Right forelimb (tissue), 1 donor: Measurements from ENCODE around the gene CNTFR.

Source experiments
- DNase-seq: peaks from one replicate; pipeline ENCODE4 v3.0.0-alpha.2; 2018

The CNTFR gene

DNA sequence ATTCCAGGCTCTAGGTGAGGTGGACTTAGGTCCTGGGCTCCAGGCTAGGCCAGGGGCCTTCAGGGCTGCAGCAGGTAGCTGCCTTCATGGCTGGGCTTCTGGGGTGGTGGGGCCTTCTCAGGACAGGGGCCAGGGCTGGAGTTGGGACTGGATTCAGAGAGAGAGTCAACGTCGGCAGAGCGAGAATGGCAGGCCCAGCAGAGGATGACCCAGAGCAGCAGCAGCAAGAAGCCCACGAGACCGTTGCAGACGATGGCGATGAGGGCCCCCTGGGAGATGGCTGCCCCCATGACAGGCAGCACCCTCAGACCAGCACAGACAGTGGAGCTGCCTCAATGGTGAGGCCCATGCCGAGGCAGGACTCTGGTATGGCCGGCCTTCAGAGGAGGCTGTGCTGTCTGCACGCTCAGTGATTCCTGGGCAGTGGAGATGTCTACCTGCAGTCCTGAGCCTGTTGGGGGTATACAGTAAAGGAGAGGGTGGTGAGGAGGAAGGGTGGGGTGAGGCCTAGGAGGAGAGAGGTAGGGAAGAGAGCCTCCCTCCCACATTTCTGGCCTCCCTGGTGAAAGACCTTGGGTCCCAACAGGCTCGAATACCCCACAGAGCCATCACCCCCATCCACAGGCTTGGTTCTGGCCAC, 68.0 kb downstream of the CNTFR start:
- DNase-seq, result no peak

DNA sequence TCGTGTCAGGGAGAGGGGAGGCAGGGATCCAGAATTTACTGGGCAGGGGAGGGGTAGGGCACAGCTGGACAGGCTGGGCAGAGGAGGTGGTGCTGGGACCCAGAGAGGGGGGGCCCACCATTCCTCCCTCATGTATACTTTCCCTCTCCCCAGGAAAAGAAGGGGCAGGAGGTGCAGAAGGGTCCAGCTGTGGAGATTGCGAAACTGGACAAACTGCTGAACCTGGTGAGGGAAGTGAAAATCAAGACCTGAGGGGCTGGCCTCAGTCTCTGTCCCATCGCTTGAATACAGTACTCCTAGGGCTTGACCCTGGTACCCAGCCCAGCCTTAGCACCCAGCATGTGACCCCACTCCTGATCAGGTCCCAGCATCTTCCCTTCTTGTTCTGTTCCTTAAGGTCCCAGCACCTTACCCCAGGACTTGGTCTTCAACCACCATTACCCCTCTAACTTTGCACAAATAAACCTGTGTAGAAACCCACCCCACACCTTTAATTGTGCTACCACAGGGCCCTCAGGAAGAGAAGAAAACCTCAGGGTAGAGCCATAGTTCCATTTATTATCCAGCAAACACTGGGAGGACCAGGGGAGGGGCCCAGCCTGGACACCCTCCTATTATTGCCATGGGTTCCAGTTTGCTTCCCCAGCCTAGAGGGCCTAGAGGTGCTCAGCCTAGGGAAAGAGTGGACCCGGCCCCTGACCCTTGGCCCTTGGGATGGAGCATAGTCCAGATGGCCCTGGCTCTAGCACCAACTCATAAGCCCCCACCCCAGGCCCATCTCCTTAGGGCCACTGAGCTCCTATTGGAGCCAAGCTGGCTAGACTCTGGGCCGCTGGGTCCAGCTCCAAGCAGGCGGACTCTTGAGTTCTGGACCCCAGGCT, 68.8 kb downstream of the CNTFR start:
- DNase-seq, result no peak

DNA sequence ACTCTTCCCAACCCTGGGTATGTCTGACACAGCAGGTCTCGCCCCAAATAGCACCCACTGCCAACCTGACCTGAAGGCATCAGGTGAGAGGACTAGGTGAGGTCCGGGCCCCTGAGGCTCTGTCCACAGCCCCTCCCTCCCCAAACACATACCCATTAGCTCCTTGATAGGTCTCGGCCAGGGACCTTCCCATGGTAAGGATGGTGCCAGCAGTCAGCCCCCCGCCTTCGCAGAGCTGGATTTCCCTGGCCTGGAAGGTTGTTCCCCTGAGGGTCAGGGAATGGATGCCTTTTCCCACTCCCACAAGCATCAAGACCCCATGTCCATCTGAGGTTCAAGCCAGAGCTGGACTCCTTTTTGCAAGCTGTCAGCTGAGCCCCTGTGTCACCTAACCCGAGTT, 69.4 kb downstream of the CNTFR start:
- DNase-seq, result no peak

DNA sequence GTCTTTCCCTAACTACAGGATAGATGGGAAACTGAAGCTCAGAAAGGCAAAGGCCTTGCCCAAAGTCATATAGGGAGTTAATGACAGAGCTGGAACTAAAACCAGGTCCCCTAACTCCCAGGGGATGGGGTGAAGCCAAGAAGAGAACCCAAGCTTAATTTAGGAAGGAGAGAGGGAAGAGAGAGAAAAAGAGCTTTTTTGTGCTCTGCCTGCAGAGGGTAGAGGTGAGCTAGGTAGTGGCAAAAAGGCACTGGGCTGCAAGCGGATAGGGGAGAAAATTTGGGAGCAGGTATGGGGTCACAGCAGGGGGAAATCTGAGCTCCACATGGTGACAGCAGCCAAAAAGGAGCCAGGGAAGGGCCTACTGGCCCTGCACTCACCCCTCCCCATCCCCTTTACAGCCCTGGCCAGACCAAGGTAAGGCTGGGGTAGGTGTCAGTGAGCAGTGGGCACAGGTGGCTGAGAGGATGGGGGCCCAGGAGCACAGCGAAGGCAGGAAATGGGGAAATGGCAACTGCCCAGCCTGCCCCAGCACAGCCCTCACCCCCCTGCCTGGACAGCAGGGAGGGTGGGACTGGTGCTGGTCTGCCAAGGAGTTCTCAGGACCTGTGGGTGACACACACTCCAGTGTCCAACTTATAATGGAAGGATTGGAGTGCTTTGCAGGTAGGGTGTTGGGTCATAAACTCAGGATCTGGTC, 70.1 kb downstream of the CNTFR start:
- DNase-seq, result no peak

DNA sequence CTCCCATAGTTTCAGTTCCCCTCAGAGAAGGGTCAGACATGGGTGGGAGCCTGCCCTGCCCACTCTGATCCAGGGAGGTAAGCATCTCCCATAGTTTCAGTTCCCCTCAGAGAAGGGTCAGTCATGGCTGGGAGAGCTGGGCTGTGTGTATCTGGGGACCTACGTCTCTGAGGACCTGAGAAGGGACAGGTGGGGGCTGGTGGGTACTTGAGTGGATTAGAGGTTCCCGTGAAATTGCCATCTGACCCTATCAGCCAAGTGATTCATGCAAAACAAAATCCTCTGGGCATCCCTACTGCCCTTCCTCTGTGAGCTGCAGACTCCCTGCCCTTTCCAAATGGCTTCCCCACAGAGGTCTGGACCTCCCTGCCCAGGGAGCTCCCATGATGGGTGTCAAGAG, 70.6 kb downstream of the CNTFR start:
- no peak for DNase-seq

DNA sequence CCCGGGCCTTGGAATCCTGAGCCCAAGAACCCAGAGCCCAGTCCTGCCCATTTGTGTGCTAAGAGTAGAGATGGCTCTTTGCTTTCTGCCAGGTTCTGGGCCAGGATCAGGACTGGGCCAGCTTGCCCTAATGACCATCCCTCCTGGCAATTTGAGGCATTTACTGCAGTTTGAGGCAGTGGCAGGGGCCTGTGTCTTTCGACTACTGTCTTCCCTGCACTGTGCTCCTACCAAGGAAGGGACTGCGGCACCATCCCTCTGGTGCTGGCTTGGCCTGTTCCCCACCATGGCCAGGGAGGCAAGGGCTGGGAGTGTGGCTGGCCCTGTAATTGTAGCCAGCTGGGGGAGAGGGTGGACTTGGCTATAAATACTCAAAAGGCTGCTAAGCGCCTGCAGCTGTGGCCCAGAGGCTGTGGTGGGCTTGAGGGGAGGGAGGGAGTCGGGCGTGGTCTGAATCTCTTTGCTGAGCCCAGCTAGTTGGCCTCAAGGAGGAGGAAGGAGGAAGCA, 71.4 kb downstream of the CNTFR start:
- DNase-seq, result peak; percentile 70

DNA sequence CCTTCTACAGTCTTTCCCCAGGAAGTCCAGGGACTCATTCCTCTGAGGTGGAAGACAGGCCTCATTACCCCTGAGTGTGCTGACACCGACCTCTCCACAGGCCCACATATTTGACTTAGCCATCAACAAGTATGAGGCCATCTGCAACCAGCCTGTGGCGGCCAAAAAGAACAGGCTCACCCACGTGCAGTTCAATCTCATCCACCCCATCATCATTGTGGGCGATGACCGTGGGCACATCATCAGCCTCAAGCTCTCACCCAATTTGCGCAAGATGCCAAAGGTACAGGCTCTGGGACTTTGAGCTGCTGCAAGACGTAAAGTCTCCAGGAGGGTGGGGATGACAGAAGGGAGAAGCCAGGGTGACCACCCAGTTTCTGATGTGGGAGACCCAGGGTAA, 72.3 kb downstream of the CNTFR start:
- DNase-seq, result no peak

DNA sequence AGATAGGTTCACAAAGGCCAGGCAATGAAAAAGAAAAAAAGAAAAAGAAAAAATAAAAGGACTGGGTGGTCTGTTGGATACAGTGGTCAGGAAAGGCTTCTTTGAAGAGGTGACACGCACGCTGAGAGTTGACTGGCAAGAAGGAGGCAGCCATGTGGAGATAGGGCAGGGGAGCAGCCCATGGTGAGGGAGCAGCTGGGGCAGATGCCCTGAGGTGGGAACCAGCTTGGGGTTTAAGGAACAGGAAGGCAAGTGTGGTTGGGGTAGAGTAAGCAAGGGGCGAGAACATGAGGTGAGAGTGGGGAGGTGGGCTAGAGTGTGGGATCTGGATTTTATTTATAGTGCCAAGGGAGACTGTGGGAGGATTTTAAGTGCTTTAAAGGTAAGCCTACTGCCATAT, 73.6 kb downstream of the CNTFR start:
- DNase-seq, result no peak

DNA sequence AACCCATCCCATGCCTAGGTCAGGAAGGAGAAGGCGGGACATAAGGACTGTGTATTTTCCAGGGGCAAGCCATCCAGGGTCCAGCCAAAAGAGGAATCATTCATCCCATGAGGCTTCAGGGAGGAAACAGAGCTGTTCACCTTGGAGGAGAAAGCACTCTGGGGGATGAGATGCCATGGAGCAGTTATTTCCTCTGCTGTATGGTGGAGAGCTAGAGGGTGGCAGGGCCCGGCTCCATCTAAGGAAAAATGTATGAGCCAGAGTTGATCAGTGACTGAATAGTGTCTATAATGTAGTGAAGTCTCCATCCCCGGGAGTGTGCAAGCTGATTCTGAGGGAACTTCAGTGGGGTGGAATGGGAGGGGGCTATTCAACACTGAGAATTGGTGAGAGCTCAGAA, 74.7 kb downstream of the CNTFR start:
- no peak for DNase-seq

DNA sequence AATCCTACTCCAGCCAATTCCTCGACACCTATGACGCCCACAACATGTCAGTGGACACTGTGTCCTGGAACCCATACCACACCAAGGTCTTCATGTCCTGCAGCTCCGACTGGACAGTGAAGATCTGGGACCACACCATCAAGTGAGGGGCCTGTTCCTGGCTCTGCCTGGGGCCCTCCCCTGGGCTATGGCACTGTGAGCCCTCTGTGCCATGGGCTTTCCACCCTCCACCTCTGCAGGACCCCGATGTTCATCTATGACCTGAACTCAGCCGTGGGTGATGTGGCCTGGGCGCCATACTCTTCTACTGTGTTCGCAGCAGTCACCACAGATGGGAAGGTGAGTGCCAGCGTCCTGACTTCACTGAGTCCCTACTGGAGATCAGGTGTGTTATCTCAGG, 75.1 kb downstream of the CNTFR start:
- DNase-seq, result no peak

DNA sequence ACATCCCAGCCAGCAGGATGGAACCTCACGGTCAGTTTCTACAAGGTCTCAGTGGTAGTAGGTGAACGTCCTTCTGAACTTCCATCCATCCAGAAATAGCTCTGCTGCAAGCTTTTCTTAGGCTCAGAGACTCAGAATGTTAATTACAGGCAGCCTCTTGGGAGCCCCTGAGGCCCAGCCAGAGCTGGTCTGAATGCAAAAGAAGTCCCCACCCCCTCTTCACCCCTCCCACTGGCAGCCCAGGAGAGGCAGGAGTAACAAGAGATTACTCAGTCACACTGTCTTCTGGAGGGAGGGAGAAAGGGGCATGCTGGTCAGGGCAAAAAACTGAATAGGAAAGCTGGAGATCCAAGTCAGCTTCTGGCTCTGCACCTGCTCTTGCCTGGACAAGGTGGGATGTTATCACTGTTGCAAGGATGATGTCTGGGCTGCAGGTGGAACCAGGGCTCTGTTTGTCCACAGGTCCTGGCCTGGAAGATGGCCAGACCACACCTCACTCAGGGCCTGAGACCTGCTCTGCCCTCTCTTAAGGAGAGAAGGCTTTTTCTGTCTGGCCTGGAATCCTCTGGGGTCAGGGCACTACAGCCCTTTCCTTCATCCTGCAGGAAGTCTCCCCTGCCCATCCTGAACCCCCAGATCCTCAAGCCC, 75.8 kb downstream of the CNTFR start:
- no peak for DNase-seq

DNA sequence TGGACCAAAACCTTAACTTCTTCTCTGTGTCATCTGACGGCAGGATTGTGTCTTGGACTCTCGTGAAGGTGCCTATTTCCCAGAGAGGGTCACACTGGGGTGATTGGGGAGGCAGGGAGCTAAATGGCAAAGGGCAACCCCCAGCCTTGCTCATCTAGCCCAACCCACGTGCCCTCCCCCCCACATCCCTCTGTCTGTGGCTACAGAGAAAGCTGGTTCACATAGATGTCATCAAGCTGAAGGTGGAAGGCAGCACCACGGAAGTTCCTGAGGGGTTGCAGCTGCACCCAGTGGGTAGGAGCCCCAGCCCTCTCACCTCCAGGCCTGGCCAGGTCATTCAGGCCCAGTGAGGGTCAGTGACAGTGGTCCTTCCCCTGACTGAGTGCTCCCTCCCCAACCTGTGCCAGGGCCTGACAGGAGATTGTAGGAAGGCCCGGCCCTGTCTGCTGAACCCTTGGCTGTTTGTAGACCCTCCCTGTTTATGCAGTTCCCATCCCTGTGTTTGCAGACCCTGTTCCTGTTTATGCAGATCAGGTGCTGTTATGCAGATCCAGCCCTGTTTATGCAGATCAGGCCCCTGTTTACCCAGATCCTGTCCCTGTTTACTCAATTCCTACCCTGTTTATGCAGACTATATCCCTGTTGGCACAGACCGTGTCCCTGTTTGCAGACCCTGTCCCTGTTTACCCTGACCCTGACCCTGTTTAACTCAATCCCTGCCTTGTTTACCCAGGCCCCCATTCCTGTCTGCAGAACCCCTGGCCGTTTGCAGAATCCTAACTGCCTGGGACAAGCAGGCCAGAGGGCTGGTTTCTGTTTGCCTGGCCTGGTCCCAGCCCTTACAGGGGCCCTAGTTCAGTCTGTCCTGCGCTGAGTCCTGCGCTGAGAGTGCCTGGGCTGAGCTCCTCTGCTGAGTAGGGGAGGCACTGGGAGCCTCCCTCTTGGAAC, 77.1 kb downstream of the CNTFR start:
- peak; percentile 61 for DNase-seq

DNA sequence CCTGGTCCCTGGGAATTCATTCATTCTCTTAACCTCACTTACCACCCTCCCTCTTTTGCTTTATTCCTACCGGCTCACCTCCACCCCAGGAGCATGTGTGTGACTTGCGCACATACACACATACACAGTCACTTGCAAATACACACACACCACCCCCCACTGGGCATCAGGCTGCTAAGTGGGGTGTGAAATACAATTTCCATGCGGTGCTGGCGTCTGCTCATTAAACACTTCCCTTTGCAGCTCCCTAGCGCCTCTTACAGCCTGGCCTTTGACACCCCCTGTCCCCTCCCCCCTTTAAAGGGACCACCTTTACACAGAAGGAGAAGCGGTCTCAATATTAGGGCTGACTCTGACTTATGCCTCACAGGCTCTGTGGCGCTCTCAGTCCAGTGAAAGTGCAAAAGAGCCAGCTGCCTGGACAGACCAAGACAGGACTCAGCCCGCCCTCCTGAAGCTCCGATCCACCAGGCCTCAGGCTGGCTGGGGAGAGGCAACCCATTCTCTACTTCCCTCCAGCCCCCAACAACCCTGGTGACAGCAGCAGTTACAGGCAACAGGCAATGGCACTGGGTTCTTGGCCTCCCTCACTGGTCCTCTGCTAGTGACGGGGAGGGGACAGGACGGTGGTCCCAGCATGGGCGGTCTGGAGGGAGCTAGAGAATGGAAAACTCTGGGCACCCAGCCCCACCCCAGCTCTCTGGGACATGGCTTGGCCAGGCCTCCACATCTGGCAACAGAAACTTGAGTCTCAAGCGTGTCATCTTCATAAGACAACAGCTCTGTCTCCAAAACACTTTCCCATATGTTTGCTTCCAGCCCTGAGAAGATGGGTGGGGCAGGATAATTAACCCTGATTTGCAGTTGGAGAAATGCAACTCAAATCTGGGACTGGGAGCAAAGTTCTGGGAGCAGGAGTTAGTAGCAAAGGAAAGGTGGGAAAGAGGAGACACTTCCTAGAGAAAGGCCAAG, 78.7 kb downstream of the CNTFR start:
- no peak for DNase-seq

DNA sequence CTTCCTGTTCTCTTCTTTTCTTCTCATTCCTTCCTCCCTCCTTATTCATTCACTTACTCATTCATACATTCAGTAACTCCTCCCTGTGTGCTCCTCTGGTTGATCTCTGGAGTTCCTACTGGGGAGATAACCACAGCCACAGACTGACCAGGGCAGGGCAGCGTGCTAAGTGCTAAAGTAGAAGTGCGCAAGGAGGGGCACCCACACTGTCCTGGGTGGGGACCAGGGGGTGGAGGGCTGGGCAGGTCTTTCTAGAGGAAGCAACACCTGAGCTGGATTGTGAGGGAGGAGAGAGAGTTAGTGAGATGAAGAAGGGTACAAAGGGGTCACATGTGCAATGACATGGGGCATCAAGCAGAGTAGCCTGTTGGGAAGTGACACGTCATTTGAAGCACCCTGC, 80.6 kb downstream of the CNTFR start:
- no peak for DNase-seq

DNA sequence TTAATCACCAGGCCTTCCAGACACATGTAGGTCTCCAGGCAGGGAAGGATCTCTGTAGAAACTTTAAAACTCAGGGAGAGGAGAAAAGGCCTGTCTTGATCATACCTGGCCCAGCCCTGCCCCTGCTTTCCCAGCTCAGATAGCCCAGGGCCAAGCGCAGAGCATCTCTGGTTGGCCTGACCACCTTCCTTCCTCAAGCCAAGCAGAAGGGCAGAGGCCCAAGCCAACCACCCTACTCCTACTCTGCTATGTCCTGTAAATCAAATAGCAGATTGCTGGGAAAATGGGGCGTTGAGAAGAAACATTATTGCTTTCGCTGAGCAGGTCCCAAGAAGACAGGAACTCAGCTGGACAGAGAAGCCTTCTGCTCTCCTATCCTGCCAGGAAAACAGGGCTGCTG, 81.1 kb downstream of the CNTFR start:
- no peak for DNase-seq

DNA sequence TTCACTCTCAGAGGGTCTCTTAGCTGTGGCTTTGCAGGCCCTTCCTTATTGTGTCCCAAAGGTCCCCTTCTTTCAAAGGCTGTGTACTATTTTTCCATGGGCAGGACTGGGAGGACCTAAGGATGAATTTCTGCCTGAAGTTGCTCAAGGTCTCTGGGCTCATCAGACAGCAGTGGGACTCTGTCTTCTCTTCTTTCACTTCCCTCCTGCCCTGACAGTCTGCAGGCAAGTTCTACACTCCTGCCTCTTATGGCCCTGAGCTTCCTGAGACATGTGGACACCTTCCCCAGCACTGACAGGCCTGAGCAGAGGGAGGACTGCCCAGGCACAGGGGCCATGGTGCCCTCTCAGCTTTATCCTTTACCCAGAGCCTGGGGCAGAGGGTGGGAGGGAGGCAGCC, 81.6 kb downstream of the CNTFR start:
- no peak for DNase-seq

DNA sequence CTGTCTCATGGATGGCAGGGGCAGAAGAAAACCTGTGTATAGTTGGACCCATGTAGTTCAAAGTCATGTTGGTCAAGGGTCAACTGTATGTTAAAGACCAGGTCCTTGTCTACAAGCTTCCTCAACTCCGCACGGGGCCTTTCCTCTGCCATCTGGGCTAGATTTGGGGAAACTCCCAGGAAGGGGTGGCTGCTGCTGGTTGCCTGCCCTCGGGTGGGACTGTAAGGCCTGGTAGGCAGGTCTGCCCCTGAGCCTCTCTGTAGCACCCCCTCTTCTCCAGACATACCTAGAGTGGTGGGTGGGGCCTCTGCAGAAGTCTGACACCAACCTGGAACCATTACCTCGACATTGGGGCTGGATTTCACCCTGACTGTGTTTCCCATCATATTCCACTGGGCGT, 82.0 kb downstream of the CNTFR start:
- no peak for DNase-seq

DNA sequence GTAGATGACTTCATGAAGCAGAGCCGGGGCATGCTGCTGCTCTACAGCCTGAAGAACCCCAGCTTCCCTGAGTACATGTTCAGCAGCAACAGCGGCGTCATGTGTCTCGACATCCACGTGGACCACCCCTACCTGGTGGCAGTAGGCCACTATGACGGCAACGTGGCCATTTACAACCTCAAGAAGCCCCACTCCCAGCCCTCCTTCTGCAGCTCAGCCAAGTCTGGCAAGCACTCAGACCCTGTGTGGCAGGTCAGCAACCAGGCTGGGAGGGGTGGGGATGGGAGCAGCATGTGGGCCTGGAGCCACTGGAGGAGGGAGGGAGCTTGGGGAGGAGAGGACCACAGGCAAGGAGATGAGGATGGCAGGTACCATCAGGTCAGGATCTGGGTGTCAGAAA, 82.9 kb downstream of the CNTFR start:
- DNase-seq, result no peak

DNA sequence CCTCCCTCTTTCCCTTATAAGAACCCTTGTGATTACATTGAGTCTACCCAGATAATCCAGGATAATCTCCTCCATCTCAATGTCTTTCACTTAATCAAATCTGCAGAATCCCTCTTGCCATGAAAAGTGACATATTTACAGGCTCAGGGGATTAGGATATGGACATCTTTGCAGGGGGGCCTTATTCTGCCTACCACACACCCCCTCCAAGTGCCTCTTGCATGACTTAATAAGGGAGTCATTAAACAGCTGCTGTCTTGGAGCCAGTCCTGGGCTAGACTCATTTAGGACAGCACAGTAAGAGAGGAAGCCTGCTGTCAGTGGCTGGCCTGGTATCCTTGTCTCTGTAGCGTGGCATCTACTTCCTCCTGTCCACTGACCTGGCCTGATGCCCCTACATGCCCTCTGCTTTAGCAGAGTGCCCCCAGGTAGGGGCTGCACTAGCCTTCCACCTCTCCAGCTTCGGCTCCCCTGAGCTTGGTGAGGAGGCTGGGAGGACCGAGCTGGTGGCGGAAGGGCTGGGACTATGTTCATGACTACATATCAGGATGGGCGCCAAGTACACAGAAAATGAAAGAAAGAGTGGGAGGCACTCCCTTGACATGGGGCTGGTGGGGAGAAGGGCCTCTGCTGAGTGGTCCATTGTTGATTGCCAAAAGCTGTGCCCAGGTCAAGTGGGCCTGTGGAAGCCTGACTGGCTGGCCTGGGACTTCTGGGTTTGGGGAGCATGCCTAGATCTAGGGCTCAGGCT, 84.0 kb downstream of the CNTFR start:
- no peak for DNase-seq

DNA sequence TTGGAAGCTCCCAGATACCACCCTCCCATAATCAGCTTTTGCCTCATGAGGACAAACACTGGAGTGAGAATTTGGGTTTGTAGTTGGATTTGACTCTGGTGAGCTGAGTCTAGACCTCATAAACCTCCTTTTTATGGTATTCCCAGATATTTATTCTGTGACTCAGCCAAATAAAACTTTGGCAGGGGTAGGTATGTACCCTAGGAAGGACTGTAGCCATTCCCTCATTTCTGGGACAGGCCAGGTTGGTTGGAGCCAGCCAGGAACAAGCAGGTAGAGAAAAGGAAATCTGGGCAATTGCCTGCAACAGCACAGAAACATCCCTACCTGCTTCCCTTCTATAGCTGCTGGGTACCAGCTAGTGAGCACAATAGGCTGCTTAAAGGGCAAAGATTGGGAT, 86.1 kb downstream of the CNTFR start:
- no peak for DNase-seq
